Measurements from ENCODE around the gene CDK19. TPM values are rescaled to one million over a fixed set of nuclear protein-coding genes. Genes with fewer than 3 reads are reported as not detected.

CDK19 gene
- total RNA-seq, 1 experiment from 2014 or later, result 11.7 TPM

GRCh38 chr6:110784610-110784979 lies 30.7 kb downstream of the CDK19 start:
- DNase-seq (ENCODE audit: low spot score) (no peak), ATAC-seq (no peak)
- Mint-ChIP-seq H3K4me1 (no peaks in the 10 kb centered on the region), H3K9me3 (peaks cover 10% of the 10 kb centered on the region), H3K27me3 (ENCODE audit: low read depth) (no peaks in the 10 kb centered on the region), H3K4me3 (no peak overlapping the region), H3K36me3 (peaks cover 6% of the 10 kb centered on the region), H3K27ac (no peak overlapping the region)
- no peak for TF ChIP-seq ZNF219 (CRISPR knock-in tag; IDR thresholded peaks at IDR 0.05; ENCODE audit: borderline replicate concordance)
- TF ChIP-seq ZBTB43 (CRISPR knock-in tag; IDR thresholded peaks at IDR 0.05), result no peak
- no peak for TF ChIP-seq SMAD4 (CRISPR knock-in tag; IDR thresholded peaks at IDR 0.05)
- no peak for TF ChIP-seq PRDM15 (CRISPR knock-in tag; IDR thresholded peaks at IDR 0.05)
- no peak for TF ChIP-seq ZNF138 (CRISPR knock-in tag; conservative IDR thresholded peaks at IDR 0.05)
- TF ChIP-seq FOXK1 (CRISPR knock-in tag; IDR thresholded peaks at IDR 0.05), result no peak
- TF ChIP-seq ZNF512 (CRISPR knock-in tag; IDR thresholded peaks at IDR 0.05; ENCODE audit: borderline replicate concordance), result no peak
- no peak for TF ChIP-seq TCF7 (CRISPR knock-in tag; IDR thresholded peaks at IDR 0.05; ENCODE audit: low read depth)
- TF ChIP-seq NR1H2 (CRISPR knock-in tag; IDR thresholded peaks at IDR 0.05), result no peak
- no peak for TF ChIP-seq CREB1 (CRISPR knock-in tag; IDR thresholded peaks at IDR 0.05)
- TF ChIP-seq ZSCAN18 (CRISPR knock-in tag; IDR thresholded peaks at IDR 0.05), result no peak
- no peak for TF ChIP-seq ZNF232 (CRISPR knock-in tag; IDR thresholded peaks at IDR 0.05)
- no peak for TF ChIP-seq MYBL2 (CRISPR knock-in tag; IDR thresholded peaks at IDR 0.05)
- no peak for TF ChIP-seq SOX15 (CRISPR knock-in tag; IDR thresholded peaks at IDR 0.05)
- ChIA-PET POLR2A (no interaction called here), CTCF (no interaction called here)

GRCh38 chr6:110781522-110782214 lies 33.6 kb downstream of the CDK19 start:
- no peak for TF ChIP-seq MXD4 (CRISPR knock-in tag; IDR thresholded peaks at IDR 0.05; ENCODE audit: borderline replicate concordance)
- Mint-ChIP-seq H3K9me3 (no peaks in the 10 kb centered on the region), H3K36me3 (no peaks in the 10 kb centered on the region), H3K4me1 (no peaks in the 10 kb centered on the region), H3K4me3 (no peak overlapping the region), H3K27me3 (ENCODE audit: low read depth) (no peaks in the 10 kb centered on the region), H3K27ac (no peak overlapping the region)
- ATAC-seq, result no peak
- no peak for DNase-seq (ENCODE audit: low spot score)
- CTCF ChIA-PET, result no interaction called here
- POLR2A ChIA-PET, result no interaction called here

- no peaks in the 10 kb centered on the region for H3K27me3 Mint-ChIP-seq (ENCODE audit: low read depth)
- CTCF ChIA-PET, result no interaction called here
- no peaks in the 10 kb centered on the region; the same call in 1 of the 2 replicates for H3K36me3 Mint-ChIP-seq
- H3K4me3 Mint-ChIP-seq, result no peak overlapping the region
- H3K9me3 Mint-ChIP-seq, result no peaks in the 10 kb centered on the region
- H3K4me1 Mint-ChIP-seq, result no peaks in the 10 kb centered on the region
- DNase-seq (ENCODE audit: low spot score) (no peak), ATAC-seq (no peak)
- POLR2A ChIA-PET, result no interaction called here
- H3K27ac Mint-ChIP-seq, result no peak overlapping the region
- TF ChIP-seq FOXP4 (CRISPR knock-in tag; IDR thresholded peaks at IDR 0.05) (no peak), ZNF671 (CRISPR knock-in tag; IDR thresholded peaks at IDR 0.05) (no peak), NR1H2 (CRISPR knock-in tag; IDR thresholded peaks at IDR 0.05) (no peak), RORB (CRISPR knock-in tag; IDR thresholded peaks at IDR 0.05) (no peak), PRDM15 (CRISPR knock-in tag; IDR thresholded peaks at IDR 0.05) (no peak), CREB1 (CRISPR knock-in tag; IDR thresholded peaks at IDR 0.05) (no peak), FOXK1 (CRISPR knock-in tag; IDR thresholded peaks at IDR 0.05) (no peak)
Observed at GRCh38 chr6:110778333-110778732, 36.9 kb downstream of the CDK19 start.

All from WTC11 (cell line).